ENCODE measurements around the gene GAR1. TPM values are rescaled to one million over a fixed set of nuclear protein-coding genes. Genes with fewer than 3 reads are reported as not detected.

GAR1 gene
- polyA plus RNA-seq, 1 donor (not counting 4 experiments of a cell fraction or from before 2014, with no cell fraction given), result 31.9 TPM

- no peaks in the 10 kb centered on the region for H3K27me3 ChIP-seq (ENCODE audit: control insufficient read depth, extremely low read depth, insufficient read depth, low read length)
- dilution Hi-C loops (cut with MboI; ENCODE audit: extremely low pct_ligation_motif_present, low sequenced_read_pairs), result no loop called here
- H3K9me3 ChIP-seq (ENCODE audit: control insufficient read depth, low read depth, low read length), result no peaks in the 10 kb centered on the region
- no peaks in the 10 kb centered on the region for H3K4me1 ChIP-seq (ENCODE audit: control insufficient read depth, extremely low read depth, insufficient read depth, low read length)
- H2AFZ ChIP-seq (ENCODE audit: control insufficient read depth, low read length), result no peak overlapping the region
- H3K4me2 ChIP-seq (ENCODE audit: control insufficient read depth, extremely low read depth, insufficient read depth, low read depth, low read length), result no peak overlapping the region
- H3K9ac ChIP-seq (ENCODE audit: control insufficient read depth, extremely low read depth, insufficient read depth, low read length), result no peak overlapping the region
- no peaks in the 10 kb centered on the region for H4K20me1 ChIP-seq (ENCODE audit: control insufficient read depth, extremely low read depth, insufficient read depth, low read length)
- no peaks in the 10 kb centered on the region for H3K9me1 ChIP-seq (ENCODE audit: control insufficient read depth, extremely low read depth, insufficient read depth, low read length)
- no peak overlapping the region for H3K27ac ChIP-seq (ENCODE audit: control insufficient read depth, insufficient read depth, low read length)
- no peaks in the 10 kb centered on the region for H3K36me3 ChIP-seq (ENCODE audit: control insufficient read depth in 2 of 2, extremely low read depth in 1 of 2, insufficient read depth in 2 of 2, low read length in 2 of 2)
- H3K79me2 ChIP-seq (ENCODE audit: control insufficient read depth, insufficient read depth, low read length), result no peaks in the 10 kb centered on the region
- TF ChIP-seq CTCF (optimal IDR thresholded peaks at IDR 0.05 in 1 of 3, IDR thresholded peaks at IDR 0.05 in 1 of 3, conservative IDR thresholded peaks at IDR 0.05 in 1 of 3; ENCODE audit: extremely low read depth in 1 of 3, insufficient read depth in 2 of 3, low read length in 3 of 3) (no peak), EZH2 (IDR thresholded peaks at IDR 0.05; ENCODE audit: low read length) (no peak)
- DNase-seq (ENCODE audit: low read depth, low spot score), result no peak
- no peak overlapping the region for H3K4me3 ChIP-seq (ENCODE audit: control insufficient read depth in 2 of 3, extremely low read depth in 1 of 3, insufficient read depth in 2 of 3, low read depth in 1 of 3, low read length in 3 of 3)
- FAIRE-seq, result no peak
Measured at GRCh38 chr4:109795059-109795458, 20.5 kb upstream of the GAR1 start.

- Histone ChIP-seq H3K4me3 (ENCODE audit: control insufficient read depth in 2 of 3, extremely low read depth in 1 of 3, insufficient read depth in 2 of 3, low read depth in 1 of 3, low read length in 3 of 3) (no peak overlapping the region), H3K9ac (ENCODE audit: control insufficient read depth, extremely low read depth, insufficient read depth, low read length) (no peak overlapping the region), H3K4me1 (ENCODE audit: control insufficient read depth, extremely low read depth, insufficient read depth, low read length) (no peaks in the 10 kb centered on the region), H3K79me2 (ENCODE audit: control insufficient read depth, insufficient read depth, low read length) (no peaks in the 10 kb centered on the region), H3K36me3 (ENCODE audit: control insufficient read depth in 2 of 2, extremely low read depth in 1 of 2, insufficient read depth in 2 of 2, low read length in 2 of 2) (no peaks in the 10 kb centered on the region), H3K27ac (ENCODE audit: control insufficient read depth, insufficient read depth, low read length) (no peak overlapping the region), H3K27me3 (ENCODE audit: control insufficient read depth, extremely low read depth, insufficient read depth, low read length) (no peaks in the 10 kb centered on the region), H2AFZ (ENCODE audit: control insufficient read depth, low read length) (no peak overlapping the region), H4K20me1 (ENCODE audit: control insufficient read depth, extremely low read depth, insufficient read depth, low read length) (no peaks in the 10 kb centered on the region), H3K9me1 (ENCODE audit: control insufficient read depth, extremely low read depth, insufficient read depth, low read length) (no peaks in the 10 kb centered on the region), H3K9me3 (ENCODE audit: control insufficient read depth, low read depth, low read length) (no peaks in the 10 kb centered on the region), H3K4me2 (ENCODE audit: control insufficient read depth, extremely low read depth, insufficient read depth, low read depth, low read length) (no peak overlapping the region)
- TF ChIP-seq EZH2 (IDR thresholded peaks at IDR 0.05; ENCODE audit: low read length) (no peak), CTCF (optimal IDR thresholded peaks at IDR 0.05 in 1 of 3, IDR thresholded peaks at IDR 0.05 in 1 of 3, conservative IDR thresholded peaks at IDR 0.05 in 1 of 3; ENCODE audit: extremely low read depth in 1 of 3, insufficient read depth in 2 of 3, low read length in 3 of 3) (peak in 1 of 3 experiments; percentile 8)
- no peak for DNase-seq (ENCODE audit: low read depth, low spot score)
- FAIRE-seq, result no peak
- dilution Hi-C loops (cut with MboI; ENCODE audit: extremely low pct_ligation_motif_present, low sequenced_read_pairs), result no loop called here
Measured at GRCh38 chr4:109798866-109799265, 16.7 kb upstream of the GAR1 start.
